ENCODE results near the gene BRMS1.

DNA sequence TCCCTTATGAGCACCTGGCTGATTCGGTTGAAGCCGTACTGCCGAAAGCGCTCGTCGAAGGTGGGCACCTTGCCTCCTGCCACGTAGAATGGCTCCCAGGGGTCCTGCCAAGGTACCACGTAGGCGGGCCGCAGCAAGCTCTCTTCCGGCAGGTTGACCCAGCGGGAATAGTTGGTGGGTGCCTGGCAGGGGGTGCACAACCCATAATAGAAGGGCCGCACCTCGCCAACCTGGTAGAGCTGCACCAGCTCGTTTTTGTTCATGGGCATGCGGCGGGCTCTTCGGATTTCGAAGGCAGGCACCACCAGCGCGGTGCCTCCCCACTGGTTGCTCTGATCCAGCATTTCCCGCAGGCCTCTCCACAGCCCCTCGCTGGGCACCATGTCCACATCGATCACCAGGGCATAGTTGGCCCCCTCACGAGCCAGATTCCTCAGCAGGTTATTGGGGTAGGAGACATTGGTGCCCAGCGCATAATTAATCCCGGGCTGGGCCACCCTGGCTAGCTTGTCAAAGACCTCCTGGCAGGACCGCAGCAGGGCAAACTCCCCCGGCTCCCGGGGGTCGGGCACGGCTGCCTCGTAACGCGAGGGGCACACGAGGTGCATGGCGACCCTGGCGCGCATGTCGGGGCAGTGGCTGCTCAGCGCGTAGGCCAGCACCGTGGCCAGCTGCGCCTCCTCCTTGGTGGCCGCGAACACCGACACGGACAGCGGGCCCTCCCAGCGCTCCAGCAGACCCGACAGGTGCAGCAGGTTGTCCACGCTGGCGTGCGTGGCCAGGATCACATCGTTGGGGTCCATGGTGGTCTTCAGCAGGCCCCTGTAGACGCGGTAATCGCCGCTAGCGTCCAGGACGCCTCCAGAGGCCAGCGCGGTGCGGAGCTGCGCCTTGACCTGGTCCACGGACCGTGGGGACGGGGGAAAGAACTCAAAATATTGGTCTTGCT is 1.8 kb upstream of the BRMS1 start:
- TF ChIP-seq, protein P1, sequence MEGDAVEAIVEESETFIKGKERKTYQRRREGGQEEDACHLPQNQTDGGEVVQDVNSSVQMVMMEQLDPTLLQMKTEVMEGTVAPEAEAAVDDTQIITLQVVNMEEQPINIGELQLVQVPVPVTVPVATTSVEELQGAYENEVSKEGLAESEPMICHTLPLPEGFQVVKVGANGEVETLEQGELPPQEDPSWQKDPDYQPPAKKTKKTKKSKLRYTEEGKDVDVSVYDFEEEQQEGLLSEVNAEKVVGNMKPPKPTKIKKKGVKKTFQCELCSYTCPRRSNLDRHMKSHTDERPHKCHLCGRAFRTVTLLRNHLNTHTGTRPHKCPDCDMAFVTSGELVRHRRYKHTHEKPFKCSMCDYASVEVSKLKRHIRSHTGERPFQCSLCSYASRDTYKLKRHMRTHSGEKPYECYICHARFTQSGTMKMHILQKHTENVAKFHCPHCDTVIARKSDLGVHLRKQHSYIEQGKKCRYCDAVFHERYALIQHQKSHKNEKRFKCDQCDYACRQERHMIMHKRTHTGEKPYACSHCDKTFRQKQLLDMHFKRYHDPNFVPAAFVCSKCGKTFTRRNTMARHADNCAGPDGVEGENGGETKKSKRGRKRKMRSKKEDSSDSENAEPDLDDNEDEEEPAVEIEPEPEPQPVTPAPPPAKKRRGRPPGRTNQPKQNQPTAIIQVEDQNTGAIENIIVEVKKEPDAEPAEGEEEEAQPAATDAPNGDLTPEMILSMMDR (IDR thresholded peaks at IDR 0.05): no peak
- TF ChIP-seq POLR2A (IDR thresholded peaks at IDR 0.05): no peak
